Measurements from ENCODE around the gene PRPF18.

The PRPF18 gene

DNA sequence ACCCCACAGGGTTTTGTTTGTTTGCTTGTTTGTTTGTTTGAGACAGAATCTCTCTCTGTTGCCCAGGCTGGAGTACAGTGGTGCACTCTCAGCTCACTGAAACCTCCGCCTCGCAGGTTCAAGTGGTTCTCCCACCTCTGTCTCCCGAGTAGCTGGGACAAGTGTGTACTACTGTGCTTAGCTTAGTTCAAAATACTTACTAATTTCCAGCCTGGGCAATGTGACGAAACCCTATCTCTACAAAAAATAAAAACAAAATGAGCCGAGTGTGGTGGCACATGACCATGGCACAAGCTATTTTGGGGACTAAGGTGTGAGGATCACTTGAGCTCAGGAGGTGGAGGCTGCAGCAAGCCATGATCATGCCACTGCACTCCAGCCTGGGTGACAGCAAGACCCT lies 15.2 kb upstream of the PRPF18 start:
- H3K9ac ChIP-seq (ENCODE audit: low read depth, low read length): no peak overlapping the region
- H3K9me3 ChIP-seq (ENCODE audit: control insufficient read depth, insufficient read depth, low read length): no peaks in the 10 kb centered on the region
- no peak overlapping the region for H3K4me3 ChIP-seq (ENCODE audit: low read depth, low read length)
- H3K4me1 ChIP-seq (ENCODE audit: control insufficient read depth, insufficient read depth, low read length): no peaks in the 10 kb centered on the region
- no peaks in the 10 kb centered on the region for H3K36me3 ChIP-seq (ENCODE audit: control insufficient read depth, insufficient read depth, low read length)
- H3K27ac ChIP-seq (ENCODE audit: low read depth, low read length): no peak overlapping the region
- H3K27me3 ChIP-seq (ENCODE audit: control insufficient read depth, insufficient read depth, low read length): no peaks in the 10 kb centered on the region

DNA sequence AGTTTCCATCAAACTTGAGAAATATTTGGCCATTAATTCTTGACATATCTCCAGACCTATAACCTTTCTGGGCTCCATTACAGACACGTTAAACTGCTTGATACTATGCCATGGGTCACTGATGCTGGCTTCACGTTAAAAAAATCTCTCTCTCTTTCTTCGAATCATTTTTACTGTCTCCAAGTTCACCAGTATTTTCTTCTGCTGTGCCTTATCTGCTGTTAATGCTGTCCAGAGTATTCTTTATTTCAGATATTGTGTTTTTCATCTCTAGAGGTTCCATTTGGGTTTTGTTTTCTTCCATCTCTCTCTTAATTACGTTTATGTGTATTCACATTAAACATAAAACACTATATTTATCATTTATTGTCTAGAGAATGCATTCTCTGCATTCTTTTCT lies 12.8 kb upstream of the PRPF18 start:
- Histone ChIP-seq H3K36me3 (ENCODE audit: control insufficient read depth, insufficient read depth, low read length) (no peaks in the 10 kb centered on the region), H3K9ac (ENCODE audit: low read depth, low read length) (no peak overlapping the region), H3K9me3 (ENCODE audit: control insufficient read depth, insufficient read depth, low read length) (no peaks in the 10 kb centered on the region), H3K4me3 (ENCODE audit: low read depth, low read length) (no peak overlapping the region), H3K4me1 (ENCODE audit: control insufficient read depth, insufficient read depth, low read length) (no peaks in the 10 kb centered on the region), H3K27me3 (ENCODE audit: control insufficient read depth, insufficient read depth, low read length) (no peaks in the 10 kb centered on the region), H3K27ac (ENCODE audit: low read depth, low read length) (no peak overlapping the region)

DNA sequence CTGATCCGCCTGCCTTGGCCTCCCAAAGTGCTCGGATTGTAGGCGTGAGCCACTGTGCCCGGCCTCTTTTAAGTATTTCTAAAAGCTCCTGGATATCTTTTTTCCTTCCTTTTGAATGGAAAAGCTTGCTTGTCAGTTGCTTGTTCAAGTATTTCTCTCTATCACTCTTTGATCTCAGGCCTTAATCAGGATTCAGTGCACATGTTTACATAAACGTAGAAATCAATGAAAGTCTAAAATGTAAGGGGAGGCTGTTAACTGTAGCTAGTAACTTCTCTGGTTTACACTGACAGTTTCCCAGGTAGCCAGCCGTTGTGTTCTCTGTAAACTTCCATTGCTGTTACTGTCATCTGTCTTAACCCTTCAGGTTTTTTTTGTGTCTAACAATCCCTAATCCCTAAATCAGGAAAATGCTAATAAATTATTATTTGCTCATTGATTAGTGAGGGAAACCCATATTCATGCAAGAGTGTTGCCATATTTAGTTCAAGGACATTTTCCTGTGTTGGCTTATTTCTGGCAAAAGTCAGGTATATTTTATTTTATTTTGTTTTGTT lies 1.5 kb upstream of the PRPF18 start:
- Histone ChIP-seq H3K9me3 (ENCODE audit: control insufficient read depth, insufficient read depth, low read length) (no peaks in the 10 kb centered on the region), H3K36me3 (ENCODE audit: control insufficient read depth, insufficient read depth, low read length) (no peaks in the 10 kb centered on the region), H3K27me3 (ENCODE audit: control insufficient read depth, insufficient read depth, low read length) (no peaks in the 10 kb centered on the region), H3K9ac (ENCODE audit: low read depth, low read length) (no peak overlapping the region), H3K4me1 (ENCODE audit: control insufficient read depth, insufficient read depth, low read length) (0 out of 2 replicates have a peak, but pooled peaks cover 8% of the 10 kb centered on the region), H3K4me3 (ENCODE audit: low read depth, low read length) (no peak overlapping the region), H3K27ac (ENCODE audit: low read depth, low read length) (no peak overlapping the region)

DNA sequence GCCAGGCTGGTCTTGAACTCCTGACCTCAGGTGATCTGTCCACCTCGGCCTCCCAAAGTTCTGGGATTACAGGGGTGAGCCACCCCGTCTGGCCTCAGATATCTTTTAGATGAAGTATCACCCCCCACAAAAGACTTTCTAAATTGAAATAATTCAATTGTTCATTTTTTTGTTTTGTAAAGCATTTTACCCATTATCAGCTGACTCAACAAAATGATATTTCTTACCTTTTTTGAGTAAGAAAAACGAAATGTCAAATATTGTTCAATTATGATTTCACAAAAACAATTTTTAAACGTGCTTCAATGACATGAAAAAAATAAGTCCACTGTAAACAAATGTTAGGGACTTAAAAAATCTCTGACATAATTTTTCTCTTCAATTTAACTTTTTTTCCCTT lies 822 bp upstream of the PRPF18 start:
- H3K4me3 ChIP-seq (ENCODE audit: low read depth, low read length): no peak overlapping the region
- no peaks in the 10 kb centered on the region for H3K27me3 ChIP-seq (ENCODE audit: control insufficient read depth, insufficient read depth, low read length)
- H3K9me3 ChIP-seq (ENCODE audit: control insufficient read depth, insufficient read depth, low read length): no peaks in the 10 kb centered on the region
- 0 out of 2 replicates have a peak, but pooled peaks cover 8% of the 10 kb centered on the region for H3K4me1 ChIP-seq (ENCODE audit: control insufficient read depth, insufficient read depth, low read length)
- no peak overlapping the region for H3K9ac ChIP-seq (ENCODE audit: low read depth, low read length)
- H3K27ac ChIP-seq (ENCODE audit: low read depth, low read length): no peak overlapping the region
- no peaks in the 10 kb centered on the region for H3K36me3 ChIP-seq (ENCODE audit: control insufficient read depth, insufficient read depth, low read length)

DNA sequence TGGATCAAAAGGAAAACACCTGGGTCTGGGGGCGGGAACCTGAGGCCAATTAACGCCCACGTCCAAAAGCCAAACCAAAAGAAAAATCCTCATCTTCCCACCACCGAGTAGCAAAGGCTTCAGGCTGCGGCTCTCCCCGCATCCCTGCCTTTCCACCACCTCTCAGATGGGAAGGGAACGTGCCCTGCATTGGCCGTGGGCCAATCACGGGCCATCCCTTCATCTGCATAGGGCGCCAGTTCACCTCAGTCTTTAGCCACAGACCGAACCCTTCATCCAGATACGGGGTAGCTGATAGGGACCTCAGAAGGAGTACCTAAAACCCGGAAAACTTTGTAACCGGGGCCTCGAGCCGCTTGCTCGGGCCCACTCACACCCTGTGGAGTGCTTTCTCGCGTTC lies 626 bp downstream of the PRPF18 start:
- H3K9me3 ChIP-seq (ENCODE audit: control insufficient read depth, insufficient read depth, low read length): no peaks in the 10 kb centered on the region
- no peaks in the 10 kb centered on the region for H3K27me3 ChIP-seq (ENCODE audit: control insufficient read depth, insufficient read depth, low read length)
- peak overlapping the region; percentile 39; the same call in 1 of the 2 replicates for H3K9ac ChIP-seq (ENCODE audit: low read depth, low read length)
- H3K4me1 ChIP-seq (ENCODE audit: control insufficient read depth, insufficient read depth, low read length): 0 out of 2 replicates have a peak, but pooled peaks cover 8% of the 10 kb centered on the region
- no peak overlapping the region for H3K27ac ChIP-seq (ENCODE audit: low read depth, low read length)
- H3K36me3 ChIP-seq (ENCODE audit: control insufficient read depth, insufficient read depth, low read length): no peaks in the 10 kb centered on the region; the same call in 1 of the 2 replicates
- H3K4me3 ChIP-seq (ENCODE audit: low read depth, low read length): peak overlapping the region; percentile 94

DNA sequence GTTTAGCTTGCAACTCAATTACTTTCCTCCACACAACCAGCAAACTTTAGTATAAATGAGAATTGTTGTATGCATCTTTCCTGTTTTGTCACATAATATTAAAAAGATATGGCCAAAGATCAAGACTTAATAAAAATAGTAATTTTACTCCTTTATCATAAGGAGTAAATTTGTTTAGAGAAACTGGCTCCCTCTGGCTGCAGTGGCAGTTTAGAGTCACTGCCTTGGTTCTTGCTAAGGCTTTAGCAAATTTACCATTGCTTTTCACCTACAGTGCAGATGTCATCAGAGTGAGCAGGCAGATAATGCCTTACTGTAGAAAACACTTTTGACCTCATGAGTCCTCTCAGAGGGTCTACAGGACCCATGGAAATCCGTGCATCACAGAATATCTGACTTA lies 2.6 kb downstream of the PRPF18 start:
- Histone ChIP-seq H3K4me1 (ENCODE audit: control insufficient read depth, insufficient read depth, low read length) (0 out of 2 replicates have a peak, but pooled peaks cover 8% of the 10 kb centered on the region), H3K27me3 (ENCODE audit: control insufficient read depth, insufficient read depth, low read length) (no peaks in the 10 kb centered on the region), H3K4me3 (ENCODE audit: low read depth, low read length) (no peak overlapping the region), H3K27ac (ENCODE audit: low read depth, low read length) (no peak overlapping the region), H3K9me3 (ENCODE audit: control insufficient read depth, insufficient read depth, low read length) (no peaks in the 10 kb centered on the region), H3K36me3 (ENCODE audit: control insufficient read depth, insufficient read depth, low read length) (no peaks in the 10 kb centered on the region; the same call in none of the 2 replicates), H3K9ac (ENCODE audit: low read depth, low read length) (no peak overlapping the region)

DNA sequence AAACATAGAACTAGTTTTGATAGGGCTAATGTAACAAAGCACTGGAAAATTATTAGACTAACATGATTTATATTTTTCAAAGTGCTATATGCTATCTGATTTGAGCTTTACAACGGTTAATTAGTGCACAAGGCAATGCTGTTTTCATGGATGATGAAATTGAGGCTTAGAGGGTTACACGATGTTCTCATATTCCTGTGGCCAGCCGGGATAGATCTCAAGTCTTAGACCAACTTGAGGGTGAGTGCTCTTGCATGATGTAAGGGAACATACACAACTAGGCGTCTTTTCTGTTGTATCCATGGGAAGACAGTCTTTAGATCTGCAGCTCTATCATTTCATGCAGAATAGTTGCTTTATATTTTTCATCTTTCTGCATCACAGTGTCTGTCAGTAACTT lies 4.1 kb downstream of the PRPF18 start:
- no peaks in the 10 kb centered on the region for H3K9me3 ChIP-seq (ENCODE audit: control insufficient read depth, insufficient read depth, low read length)
- H3K4me3 ChIP-seq (ENCODE audit: low read depth, low read length): no peak overlapping the region

DNA sequence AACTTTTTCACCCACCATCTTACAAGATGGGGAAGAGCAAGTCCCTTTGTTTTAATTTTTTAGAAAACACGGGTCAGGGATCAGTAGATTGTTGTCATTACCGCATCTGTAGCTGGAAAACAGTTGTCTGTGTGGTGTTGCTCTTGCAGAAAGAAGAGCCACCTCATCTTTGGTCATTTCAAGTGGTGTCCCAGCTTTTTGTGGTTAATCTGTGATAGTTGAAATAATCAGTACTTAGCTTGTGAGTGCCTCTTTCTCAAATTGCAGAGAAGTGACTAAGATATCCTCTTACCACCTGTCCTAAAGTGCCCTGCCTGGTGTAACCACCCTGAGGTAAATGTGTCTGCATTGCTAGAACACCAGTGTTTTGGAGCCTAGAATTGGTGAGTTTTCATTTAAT lies 5.5 kb downstream of the PRPF18 start:
- no peak overlapping the region for H3K27ac ChIP-seq (ENCODE audit: low read depth, low read length)
- H3K9ac ChIP-seq (ENCODE audit: low read depth, low read length): no peak overlapping the region
- H3K4me1 ChIP-seq (ENCODE audit: control insufficient read depth, insufficient read depth, low read length): 0 out of 2 replicates have a peak, but pooled peaks cover 5% of the 10 kb centered on the region
- H3K9me3 ChIP-seq (ENCODE audit: control insufficient read depth, insufficient read depth, low read length): no peaks in the 10 kb centered on the region
- H3K4me3 ChIP-seq (ENCODE audit: low read depth, low read length): no peak overlapping the region
- no peaks in the 10 kb centered on the region for H3K27me3 ChIP-seq (ENCODE audit: control insufficient read depth, insufficient read depth, low read length)
- H3K36me3 ChIP-seq (ENCODE audit: control insufficient read depth, insufficient read depth, low read length): no peaks in the 10 kb centered on the region; the same call in none of the 2 replicates

More for the DNA sequence above, 4.1 kb downstream of the PRPF18 start:
- no peaks in the 10 kb centered on the region; the same call in none of the 2 replicates for H3K36me3 ChIP-seq (ENCODE audit: control insufficient read depth, insufficient read depth, low read length)
- no peak overlapping the region for H3K27ac ChIP-seq (ENCODE audit: low read depth, low read length)
- H3K27me3 ChIP-seq (ENCODE audit: control insufficient read depth, insufficient read depth, low read length): no peaks in the 10 kb centered on the region
- H3K9ac ChIP-seq (ENCODE audit: low read depth, low read length): no peak overlapping the region
- H3K4me1 ChIP-seq (ENCODE audit: control insufficient read depth, insufficient read depth, low read length): 0 out of 2 replicates have a peak, but pooled peaks cover 8% of the 10 kb centered on the region

DNA sequence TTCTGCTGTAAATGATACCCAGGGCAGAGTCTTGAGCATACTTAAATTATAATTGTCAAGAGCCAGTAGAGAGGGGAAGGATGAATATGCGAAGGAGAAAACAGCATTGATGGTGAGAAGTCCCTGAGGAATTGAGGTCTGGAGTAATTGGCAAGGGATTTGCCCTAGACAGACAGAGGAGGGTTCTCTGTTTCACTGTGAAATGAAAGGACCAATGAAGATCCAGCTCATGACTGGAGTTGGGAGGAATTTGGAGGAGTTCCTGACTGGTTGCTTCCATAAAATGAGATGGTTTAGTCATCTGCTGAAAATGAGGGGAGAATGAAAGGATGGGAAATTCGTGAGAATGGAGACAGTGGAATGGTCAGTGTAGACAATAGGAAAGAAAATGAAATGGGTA lies 6.8 kb downstream of the PRPF18 start:
- no peak overlapping the region for H3K27ac ChIP-seq (ENCODE audit: low read depth, low read length)
- no peaks in the 10 kb centered on the region; the same call in none of the 2 replicates for H3K36me3 ChIP-seq (ENCODE audit: control insufficient read depth, insufficient read depth, low read length)
- H3K27me3 ChIP-seq (ENCODE audit: control insufficient read depth, insufficient read depth, low read length): no peaks in the 10 kb centered on the region
- no peaks in the 10 kb centered on the region for H3K4me1 ChIP-seq (ENCODE audit: control insufficient read depth, insufficient read depth, low read length)
- no peaks in the 10 kb centered on the region for H3K9me3 ChIP-seq (ENCODE audit: control insufficient read depth, insufficient read depth, low read length)
- H3K9ac ChIP-seq (ENCODE audit: low read depth, low read length): no peak overlapping the region
- no peak overlapping the region for H3K4me3 ChIP-seq (ENCODE audit: low read depth, low read length)

DNA sequence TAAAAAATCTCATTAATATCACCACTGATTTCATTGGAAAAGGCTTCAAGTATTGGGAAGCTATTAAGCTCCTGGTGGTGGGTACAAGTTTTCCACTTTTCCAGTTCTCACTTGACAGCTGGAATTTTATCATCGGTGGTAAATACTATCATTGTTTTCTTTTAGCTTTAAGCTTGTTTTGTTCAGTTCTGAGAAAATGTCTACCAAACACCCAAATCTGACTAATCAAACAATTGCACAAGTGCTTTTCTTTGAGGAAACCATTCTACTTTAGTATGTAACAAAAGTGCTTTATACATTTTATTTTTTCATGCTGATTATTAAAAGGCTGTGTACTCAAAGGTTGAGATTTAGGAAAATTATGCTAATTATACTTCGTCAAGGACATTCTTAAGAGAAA lies 7.9 kb downstream of the PRPF18 start:
- H3K36me3 ChIP-seq (ENCODE audit: control insufficient read depth, insufficient read depth, low read length): no peaks in the 10 kb centered on the region; the same call in none of the 2 replicates
- no peaks in the 10 kb centered on the region for H3K9me3 ChIP-seq (ENCODE audit: control insufficient read depth, insufficient read depth, low read length)
- no peak overlapping the region for H3K27ac ChIP-seq (ENCODE audit: low read depth, low read length)
- H3K9ac ChIP-seq (ENCODE audit: low read depth, low read length): no peak overlapping the region
- no peak overlapping the region for H3K4me3 ChIP-seq (ENCODE audit: low read depth, low read length)
- no peaks in the 10 kb centered on the region for H3K4me1 ChIP-seq (ENCODE audit: control insufficient read depth, insufficient read depth, low read length)
- H3K27me3 ChIP-seq (ENCODE audit: control insufficient read depth, insufficient read depth, low read length): no peaks in the 10 kb centered on the region

DNA sequence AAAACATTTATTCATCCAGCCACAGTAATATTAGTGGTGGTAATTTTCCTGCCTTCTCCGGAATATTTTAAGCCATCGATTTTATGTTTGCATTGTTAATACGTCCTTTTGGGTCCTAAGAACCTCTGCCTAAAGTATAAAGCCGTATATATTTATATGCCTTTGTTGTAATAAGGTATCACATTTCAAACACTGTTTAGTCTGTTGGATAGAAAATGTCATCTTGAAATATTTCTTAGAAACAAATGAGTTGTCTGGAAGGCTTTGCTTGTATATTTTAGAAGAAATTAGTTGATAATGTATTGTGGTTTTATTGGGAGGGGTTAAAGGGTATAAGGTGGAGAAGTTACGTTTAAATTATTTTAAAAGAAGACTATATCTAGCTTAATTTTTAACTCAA lies 11.1 kb downstream of the PRPF18 start:
- H3K4me3 ChIP-seq (ENCODE audit: low read depth, low read length): no peak overlapping the region
- H3K27ac ChIP-seq (ENCODE audit: low read depth, low read length): no peak overlapping the region
- H3K4me1 ChIP-seq (ENCODE audit: control insufficient read depth, insufficient read depth, low read length): no peaks in the 10 kb centered on the region
- H3K9ac ChIP-seq (ENCODE audit: low read depth, low read length): no peak overlapping the region
- peaks cover 14% of the 10 kb centered on the region for H3K36me3 ChIP-seq (ENCODE audit: control insufficient read depth, insufficient read depth, low read length)
- H3K27me3 ChIP-seq (ENCODE audit: control insufficient read depth, insufficient read depth, low read length): no peaks in the 10 kb centered on the region
- no peaks in the 10 kb centered on the region for H3K9me3 ChIP-seq (ENCODE audit: control insufficient read depth, insufficient read depth, low read length)

Data from HUES48 (cell line).